Testis (tissue), 2 donors: ENCODE data around the gene EXOC8.

Experiments
- POLR2A ChIP-seq: fragments of 450-650 bp; IDR thresholded peaks from one replicate; pipeline ENCODE4 v1.6.1; 2017; ENCODE audit warnings: antibody characterized with exemption, mild to moderate bottlenecking, moderate library complexity
- TF ChIP-seq, protein P1 (sequence below), 3 experiments: fragments of 450-650 bp in 2 of 3; fragments of 200-600 bp in 1 of 3; sonication (generic) in 1 of 3; IDR thresholded peaks; one replicate each; pipeline ENCODE4 v1.5.1; 2016 to 2019; ENCODE audit warnings: antibody characterized with exemption in 3 of 3, mild to moderate bottlenecking in 2 of 3, moderate library complexity in 1 of 3

DNA sequence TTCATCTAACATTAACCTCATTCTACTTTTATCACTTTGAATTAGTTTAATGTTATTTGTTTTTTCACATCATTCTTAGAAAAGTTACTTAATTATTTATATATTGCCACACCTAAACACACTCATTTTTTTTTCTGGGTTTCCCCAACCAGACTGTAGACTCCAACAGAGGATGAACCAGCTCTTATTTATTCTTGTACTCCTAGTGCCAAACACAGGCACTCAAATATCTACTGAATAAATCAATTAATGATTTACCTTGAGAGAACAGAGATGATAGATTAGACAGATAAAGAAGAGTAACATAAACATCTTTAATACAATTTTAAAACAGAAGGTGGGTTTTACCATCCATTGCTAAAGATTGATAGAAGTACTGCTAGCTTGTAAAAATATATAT is 48.8 kb upstream of the EXOC8 start:
- TF ChIP-seq POLR2A: no peak
- TF ChIP-seq, protein P1, sequence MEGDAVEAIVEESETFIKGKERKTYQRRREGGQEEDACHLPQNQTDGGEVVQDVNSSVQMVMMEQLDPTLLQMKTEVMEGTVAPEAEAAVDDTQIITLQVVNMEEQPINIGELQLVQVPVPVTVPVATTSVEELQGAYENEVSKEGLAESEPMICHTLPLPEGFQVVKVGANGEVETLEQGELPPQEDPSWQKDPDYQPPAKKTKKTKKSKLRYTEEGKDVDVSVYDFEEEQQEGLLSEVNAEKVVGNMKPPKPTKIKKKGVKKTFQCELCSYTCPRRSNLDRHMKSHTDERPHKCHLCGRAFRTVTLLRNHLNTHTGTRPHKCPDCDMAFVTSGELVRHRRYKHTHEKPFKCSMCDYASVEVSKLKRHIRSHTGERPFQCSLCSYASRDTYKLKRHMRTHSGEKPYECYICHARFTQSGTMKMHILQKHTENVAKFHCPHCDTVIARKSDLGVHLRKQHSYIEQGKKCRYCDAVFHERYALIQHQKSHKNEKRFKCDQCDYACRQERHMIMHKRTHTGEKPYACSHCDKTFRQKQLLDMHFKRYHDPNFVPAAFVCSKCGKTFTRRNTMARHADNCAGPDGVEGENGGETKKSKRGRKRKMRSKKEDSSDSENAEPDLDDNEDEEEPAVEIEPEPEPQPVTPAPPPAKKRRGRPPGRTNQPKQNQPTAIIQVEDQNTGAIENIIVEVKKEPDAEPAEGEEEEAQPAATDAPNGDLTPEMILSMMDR (IDR thresholded peaks at IDR 0.05): no peak
